CD14-positive monocyte (primary cell): Measurements from ENCODE around the gene DBNDD1. TPM values are rescaled to one million over a fixed set of nuclear protein-coding genes. Genes with fewer than 3 reads are reported as not detected.

Source experiments
- DNase-seq, 3 donors: peaks; one replicate each; pipeline ENCODE4 v3.0.0-alpha.2; 2011 to 2022
- H2AFZ ChIP-seq: 2 replicates; pipeline ENCODE4 v1.6.0; 2012; ENCODE audit warnings: mild to moderate bottlenecking, low read depth, low read length, inconsistent platforms; ENCODE audit not compliant: insufficient read depth, poor library complexity, severe bottlenecking
- H3K27ac ChIP-seq, 2 donors: 1 replicate in 1 of 2; 2 replicates in 1 of 2; pipeline ENCODE4 v1.5.1; 2012 to 2013; ENCODE audit warnings: low read length in 2 of 2, control low read depth in 1 of 2, inconsistent platforms in 1 of 2, low read depth in 1 of 2, mild to moderate bottlenecking in 1 of 2
- H3K27me3 ChIP-seq, 2 donors: one replicate each; pipeline versions ENCODE4 v1.6.0 to v1.6.1; 2011 to 2013; ENCODE audit warnings: low read length in 2 of 2; ENCODE audit not compliant: control insufficient read depth in 2 of 2, insufficient read depth in 2 of 2
- H3K36me3 ChIP-seq, 2 donors: replicated peaks in 1 of 2; 1 replicate in 1 of 2; 2 replicates in 1 of 2; pipeline versions ENCODE4 v1.5.1 to v1.6.1; 2012 to 2013; ENCODE audit warnings: low read length in 2 of 2, control low read depth in 1 of 2, inconsistent platforms in 1 of 2, mild to moderate bottlenecking in 1 of 2; ENCODE audit not compliant: insufficient read depth in 2 of 2, control insufficient read depth in 1 of 2
- H3K4me1 ChIP-seq, 2 donors: 1 replicate in 1 of 2; 2 replicates in 1 of 2; pipeline versions ENCODE4 v1.5.1 to v1.6.1; 2012 to 2013; ENCODE audit warnings: low read length in 2 of 2, control low read depth in 1 of 2, inconsistent platforms in 1 of 2, mild to moderate bottlenecking in 1 of 2, moderate library complexity in 1 of 2; ENCODE audit not compliant: insufficient read depth in 2 of 2, control insufficient read depth in 1 of 2
- H3K4me2 ChIP-seq: replicated peaks from 2 replicates; pipeline ENCODE3; 2012; ENCODE audit warnings: low read length, moderate library complexity, mild to moderate bottlenecking; ENCODE audit not compliant: poor library complexity, severe bottlenecking; ENCODE audit errors: extremely low read depth
- H3K4me3 ChIP-seq, 3 experiments: fragments of 200-600 bp in 1 of 3; sonication (generic) in 1 of 3; replicated peaks in 1 of 3; 1 replicate in 2 of 3; 2 replicates in 1 of 3; pipeline ENCODE4 v1.5.1; 2011 to 2013; ENCODE audit warnings: low read length in 3 of 3, mild to moderate bottlenecking in 3 of 3, control low read depth in 2 of 3, low read depth in 2 of 3, inconsistent platforms in 1 of 3, moderate library complexity in 1 of 3
- H3K79me2 ChIP-seq: 2 replicates; pipeline ENCODE4 v1.6.0; 2012; ENCODE audit warnings: mild to moderate bottlenecking, control low read depth, inconsistent platforms, low read length, moderate library complexity; ENCODE audit not compliant: insufficient read depth
- H3K9ac ChIP-seq: 2 replicates; pipeline ENCODE4 v1.6.0; 2017; ENCODE audit warnings: low read length, mild to moderate bottlenecking; ENCODE audit not compliant: insufficient read depth, poor library complexity, severe bottlenecking
- H3K9me3 ChIP-seq, 2 donors: replicated peaks in 1 of 2; 1 replicate in 1 of 2; 2 replicates in 1 of 2; pipeline versions ENCODE4 v1.5.1 to v1.6.1; 2012 to 2013; ENCODE audit warnings: low read length in 2 of 2, control low read depth in 1 of 2; ENCODE audit not compliant: control insufficient read depth in 1 of 2, insufficient read depth in 1 of 2
- H4K20me1 ChIP-seq: 2 replicates; pipeline ENCODE4 v1.6.0; 2012; ENCODE audit warnings: mild to moderate bottlenecking, low read length, control low read depth, moderate library complexity; ENCODE audit not compliant: insufficient read depth
- H3K27ac Mint-ChIP-seq, 7 donors: one replicate each; pipeline ENCODE4 v1.8.0; 2020; ENCODE audit warnings: mild to moderate bottlenecking in 7 of 7, mixed read lengths in 7 of 7, moderate library complexity in 6 of 7, inconsistent platforms in 2 of 7
- H3K27me3 Mint-ChIP-seq, 3 donors: one replicate each; pipeline ENCODE4 v1.8.0; 2021 to 2022; ENCODE audit warnings: low read depth in 3 of 3, mild to moderate bottlenecking in 3 of 3, mixed read lengths in 3 of 3, moderate library complexity in 3 of 3, inconsistent platforms in 1 of 3
- H3K36me3 Mint-ChIP-seq, 2 donors: one replicate each; pipeline ENCODE4 v1.8.0; 2020; ENCODE audit warnings: mixed read lengths in 2 of 2, inconsistent platforms in 1 of 2, mild to moderate bottlenecking in 1 of 2
- H3K4me1 Mint-ChIP-seq: one replicate; pipeline ENCODE4 v1.8.0; 2020; ENCODE audit warnings: mild to moderate bottlenecking, mixed read lengths
- H3K4me3 Mint-ChIP-seq, 2 donors: one replicate each; pipeline ENCODE4 v1.8.0; 2020; ENCODE audit warnings: mild to moderate bottlenecking in 2 of 2, mixed read lengths in 2 of 2, moderate library complexity in 1 of 2
- H3K9me3 Mint-ChIP-seq, 7 donors: one replicate each; pipeline ENCODE4 v1.8.0; 2020 to 2022; ENCODE audit warnings: mixed read lengths in 7 of 7, mild to moderate bottlenecking in 6 of 7, moderate library complexity in 6 of 7, inconsistent platforms in 2 of 7
- CTCF ChIP-seq: fragments of 200-600 bp; IDR thresholded peaks from one replicate; pipeline ENCODE4 v1.8.0; 2022; ENCODE audit warnings: antibody characterized with exemption, mild to moderate bottlenecking
- WGBS: methylation state at CpG from one replicate; pipeline ENCODE4 v1.1.5; 2013; ENCODE audit warnings: missing lambda C conversion rate; ENCODE audit not compliant: insufficient coverage; 5-methylcytosine and 5-hydroxymethylcytosine counted together
- intact Hi-C, 2 donors: fragments of 100-400 bp; cut with micrococcal nuclease; formaldehyde crosslinking; loops; one replicate each; pipeline versions ENCODE4 v1.15.0 to v1.15.1; 2023
- polyA plus RNA-seq, 3 donors: library from polyadenylated mRNA; depleted of rRNA in 1 of 3; unstranded in 2 of 3; stranded (reverse) in 1 of 3; fragments of 300-500 nt in 2 of 3; fragments of >200 nt in 1 of 3; fragmentation: Illumina TruSeq in 2 of 3; gene quantifications; 1 replicate in 2 of 3; 2 replicates in 1 of 3; pipeline ENCODE4 v1.2.3, GENCODE V29; 2012 to 2021

Gene DBNDD1
- polyA plus RNA-seq, 3 donors, result 0.07 TPM; not detected in 2

GRCh38 chr16:89981414-89981813 lies 37.8 kb downstream of the DBNDD1 start:
- H3K27ac ChIP-seq, result no peak overlapping the region
- peaks cover 74 to 90% of the 10 kb centered on the region in 2 donors for H3K36me3 ChIP-seq
- intact Hi-C loops, result no loop called here
- H3K27me3 ChIP-seq, result no peaks in the 10 kb centered on the region
- 100% methylated on average over 1 of the region's 8 CpGs for WGBS
- Mint-ChIP-seq H3K27ac (peak overlapping the region in 1 of 7 donors; percentile 63), H3K9me3 (no peaks in the 10 kb centered on the region), H3K36me3 (peaks cover 78 to 94% of the 10 kb centered on the region in 2 donors), H3K4me3 (no peak overlapping the region), H3K27me3 (peaks cover 0 to 1% (median 0%) of the 10 kb centered on the region in 3 donors), H3K4me1 (no peaks in the 10 kb centered on the region)
- H3K4me1 ChIP-seq, result no peaks in the 10 kb centered on the region
- no peak overlapping the region for H2AFZ ChIP-seq
- peaks cover 20% of the 10 kb centered on the region for H4K20me1 ChIP-seq
- DNase-seq, result no peak
- H3K9ac ChIP-seq, result no peak overlapping the region
- no peak overlapping the region for H3K4me2 ChIP-seq
- no peak overlapping the region for H3K4me3 ChIP-seq
- peaks cover 19% of the 10 kb centered on the region for H3K79me2 ChIP-seq
- no peaks in the 10 kb centered on the region for H3K9me3 ChIP-seq
- TF ChIP-seq CTCF, result no peak

GRCh38 chr16:89974870-89975269 lies 44.4 kb downstream of the DBNDD1 start:
- Histone ChIP-seq H3K27me3 (no peaks in the 10 kb centered on the region), H3K9me3 (no peaks in the 10 kb centered on the region), H2AFZ (no peak overlapping the region), H3K79me2 (peaks cover 73% of the 10 kb centered on the region), H3K36me3 (peaks cover 15 to 35% of the 10 kb centered on the region in 2 donors), H4K20me1 (peaks cover 51% of the 10 kb centered on the region), H3K9ac (no peak overlapping the region), H3K4me3 (no peak overlapping the region), H3K27ac (no peak overlapping the region), H3K4me1 (peaks cover 35 to 39% of the 10 kb centered on the region in 2 donors), H3K4me2 (no peak overlapping the region)
- Mint-ChIP-seq H3K9me3 (no peaks in the 10 kb centered on the region), H3K4me3 (no peak overlapping the region), H3K27ac (no peak overlapping the region), H3K27me3 (peaks cover 1 to 2% (median 1%) of the 10 kb centered on the region in 3 donors), H3K36me3 (peaks cover 28 to 39% of the 10 kb centered on the region in 2 donors), H3K4me1 (peaks cover 36% of the 10 kb centered on the region)
- DNase-seq, result no peak
- 80% methylated on average over 1 of the region's 2 CpGs for WGBS
- TF ChIP-seq CTCF, result no peak
- intact Hi-C loops, result no loop called here
